NCI-H2171 treated with DMSO at 0.1 percent for 48 hours (cell line): ENCODE data around the gene ARHGAP15.

ENCODE experiments used
- DNase-seq: peaks from one replicate; lab custom pipeline; 2025; lab: John Stamatoyannopoulos, UW

Gene ARHGAP15

GRCh38 chr2:143453981-143454511 lies 324.8 kb downstream of the ARHGAP15 start:
- no peak for DNase-seq

GRCh38 chr2:143455317-143455716 lies 326.1 kb downstream of the ARHGAP15 start:
- no peak for DNase-seq

DNA sequence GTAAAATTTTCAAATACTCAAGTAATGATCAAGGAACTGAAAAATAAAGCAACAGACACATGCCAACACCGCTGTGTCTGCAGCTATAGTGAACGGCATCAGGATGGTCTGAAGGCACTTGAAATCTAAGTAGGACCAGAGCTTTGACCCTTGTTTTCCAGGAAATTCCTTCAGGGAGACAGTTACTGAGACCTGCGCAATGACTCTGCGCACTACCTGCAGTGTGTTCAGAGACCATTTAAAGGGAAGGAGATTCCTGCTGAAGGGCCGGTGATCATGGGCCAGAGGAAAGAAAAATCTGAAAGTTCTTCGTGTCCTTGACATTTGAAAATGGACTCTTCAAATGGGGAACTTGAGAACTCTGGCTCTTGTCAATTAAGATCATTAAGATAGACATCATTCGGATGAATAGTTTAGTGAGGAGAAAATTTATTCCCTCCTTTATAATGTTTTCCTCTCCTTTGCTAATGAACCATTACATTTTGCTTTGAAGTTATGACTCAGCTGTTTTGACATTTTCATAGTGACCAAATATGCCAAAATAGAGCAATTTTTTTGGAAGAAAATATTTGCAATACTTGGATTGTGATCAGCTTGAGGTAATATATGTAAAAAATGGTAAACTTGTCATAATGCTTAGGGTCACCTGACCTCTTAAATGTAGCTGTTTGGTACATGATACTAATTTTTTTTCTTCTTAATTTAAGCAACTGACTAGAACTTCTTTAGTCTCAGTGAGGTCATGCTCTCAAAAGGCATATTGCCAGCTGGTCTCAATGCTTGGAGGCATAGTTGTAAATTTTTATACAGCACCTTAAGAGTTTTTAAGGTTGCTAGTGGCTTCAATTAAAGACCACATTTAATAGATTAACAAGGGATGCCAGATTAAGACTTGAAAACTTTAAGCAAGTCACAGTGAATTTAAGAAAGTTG lies 329.3 kb downstream of the ARHGAP15 start:
- DNase-seq = no peak

DNA sequence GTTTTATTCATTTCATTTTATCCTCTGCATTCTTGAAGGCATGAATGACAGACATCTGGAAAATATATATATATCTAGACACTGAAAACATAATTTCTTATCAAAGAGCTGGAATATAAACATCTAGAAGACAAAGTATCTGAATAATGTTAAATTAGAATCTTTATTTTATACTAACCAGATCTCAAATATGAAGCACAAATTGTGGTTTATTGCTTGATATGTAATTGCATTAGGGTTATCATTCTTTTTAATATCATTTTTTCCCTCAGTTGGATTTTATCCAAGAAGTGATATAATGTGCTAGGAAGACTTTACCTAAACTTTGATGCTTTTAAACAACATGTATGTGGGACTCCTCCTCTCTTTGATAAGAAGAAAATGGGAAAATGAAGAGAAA lies 331.2 kb downstream of the ARHGAP15 start:
- DNase-seq = no peak

DNA sequence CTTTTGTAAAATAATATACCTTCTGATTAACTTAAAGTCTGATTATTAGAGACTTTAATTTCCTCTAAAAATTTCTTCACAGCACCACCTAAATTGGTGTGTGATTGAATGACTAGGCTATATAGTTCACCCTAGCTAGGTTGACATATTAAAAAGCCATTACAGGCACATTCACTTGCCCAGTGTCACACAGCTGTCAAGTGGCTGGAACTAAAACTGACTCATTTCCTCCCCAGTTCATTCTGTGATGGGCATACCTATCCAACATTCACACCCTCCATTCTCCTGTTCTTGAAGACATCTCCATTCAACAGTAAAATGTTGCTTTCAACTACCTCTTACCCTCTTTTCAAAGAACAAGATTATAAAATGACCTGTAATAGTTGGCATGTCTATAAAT lies 334.5 kb downstream of the ARHGAP15 start:
- DNase-seq = no peak

- no peak for DNase-seq
These were observed 337.2 kb downstream of the ARHGAP15 start for GRCh38 chr2:143466391-143466790.

DNA sequence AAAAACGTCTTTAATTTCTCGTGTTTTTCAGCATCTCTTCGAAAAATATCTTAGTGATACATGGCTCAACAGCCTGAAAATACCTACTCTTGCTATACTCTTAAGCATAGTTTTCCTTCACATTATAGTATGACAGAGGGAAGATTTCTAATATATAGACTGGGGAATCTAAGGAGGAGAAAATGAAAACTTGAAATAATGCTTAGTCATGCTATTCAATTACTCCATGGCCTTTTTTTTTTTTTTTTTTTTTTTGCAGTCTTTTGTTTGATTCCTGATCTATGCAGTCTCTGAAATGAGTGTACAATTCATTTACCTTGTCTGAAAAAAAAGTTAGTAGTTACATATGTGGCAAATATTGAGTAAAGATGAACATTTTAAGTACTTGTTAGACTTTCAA lies 337.8 kb downstream of the ARHGAP15 start:
- peak; percentile 23 for DNase-seq

- DNase-seq = no peak
These were observed 339.2 kb downstream of the ARHGAP15 start for GRCh38 chr2:143468341-143468888.

DNA sequence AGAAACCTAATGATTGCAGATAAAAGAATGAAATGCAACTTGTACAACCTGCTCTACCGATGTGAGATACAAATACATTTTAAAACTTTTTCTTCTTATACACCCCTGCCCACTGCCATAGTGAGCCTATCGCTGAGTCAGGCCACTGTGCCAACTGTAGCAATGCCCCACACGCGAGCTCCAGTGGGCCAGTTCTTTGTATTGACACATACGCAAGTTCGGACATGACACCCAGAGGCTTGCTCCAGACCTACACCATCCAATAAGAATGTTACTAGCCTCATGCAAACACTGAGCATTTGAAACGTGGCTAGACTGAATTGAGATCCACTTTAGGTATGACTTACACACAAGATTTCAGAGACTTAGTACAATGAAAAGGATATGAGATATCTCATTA lies 340.1 kb downstream of the ARHGAP15 start:
- DNase-seq = no peak

- DNase-seq = no peak
These were observed 342.3 kb downstream of the ARHGAP15 start for GRCh38 chr2:143471550-143471949.

DNA sequence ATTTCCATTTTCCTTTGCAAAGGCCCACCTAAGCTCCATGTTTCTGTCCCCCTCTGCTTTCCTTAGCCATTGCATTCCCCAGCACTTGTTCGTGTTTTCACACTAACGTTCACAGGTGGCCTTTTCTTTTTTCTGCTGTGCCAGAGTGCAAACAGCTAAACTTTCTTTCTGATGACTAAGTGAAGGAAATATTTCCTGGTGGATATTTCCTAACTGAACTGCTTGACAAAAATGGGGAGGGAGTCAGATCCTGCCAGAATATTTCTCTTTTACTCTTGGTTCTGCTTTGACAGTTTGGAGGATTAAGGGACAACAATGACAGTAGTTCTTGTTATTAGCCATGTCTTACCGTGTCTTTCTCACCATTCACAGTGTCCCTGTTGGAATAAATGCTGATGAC lies 344.0 kb downstream of the ARHGAP15 start:
- no peak for DNase-seq

DNA sequence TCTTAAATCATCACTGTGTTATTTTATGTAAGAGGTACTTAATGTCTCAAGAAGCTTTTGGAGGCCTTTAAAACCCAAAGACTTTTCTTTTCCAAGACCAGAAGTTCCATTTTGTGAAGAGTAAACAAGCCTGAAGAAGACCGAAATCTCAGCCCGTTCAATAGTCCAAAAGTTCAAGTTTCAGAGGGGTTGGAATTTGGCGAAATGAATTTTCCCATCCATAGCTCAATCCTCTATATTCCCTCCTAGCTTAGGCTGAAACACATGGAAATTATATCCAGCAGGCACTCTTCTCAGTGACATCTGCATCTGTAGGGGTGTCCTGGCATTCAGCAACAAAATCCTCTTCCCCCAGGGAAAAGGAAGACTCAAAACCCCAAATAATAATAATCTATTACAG lies 344.6 kb downstream of the ARHGAP15 start:
- DNase-seq = no peak

DNA sequence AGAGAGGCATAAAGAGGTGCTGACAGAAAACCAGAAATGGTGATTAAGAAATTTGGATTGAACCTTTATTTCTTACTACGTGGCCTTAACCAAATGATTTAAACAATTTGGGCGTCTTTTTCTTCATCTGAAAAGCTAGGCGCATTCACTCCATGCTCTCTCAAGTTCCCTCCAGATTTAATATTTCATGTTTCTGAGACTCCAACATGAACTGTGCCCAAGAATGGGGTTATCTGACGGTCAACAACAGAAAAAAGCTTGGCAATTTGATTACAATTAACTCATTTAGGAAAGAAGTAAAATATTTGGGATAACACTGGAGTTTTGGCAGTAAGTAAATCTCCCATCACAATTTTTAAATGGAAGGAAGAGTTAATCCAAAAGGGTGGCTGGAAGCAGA lies 345.4 kb downstream of the ARHGAP15 start:
- no peak for DNase-seq

DNA sequence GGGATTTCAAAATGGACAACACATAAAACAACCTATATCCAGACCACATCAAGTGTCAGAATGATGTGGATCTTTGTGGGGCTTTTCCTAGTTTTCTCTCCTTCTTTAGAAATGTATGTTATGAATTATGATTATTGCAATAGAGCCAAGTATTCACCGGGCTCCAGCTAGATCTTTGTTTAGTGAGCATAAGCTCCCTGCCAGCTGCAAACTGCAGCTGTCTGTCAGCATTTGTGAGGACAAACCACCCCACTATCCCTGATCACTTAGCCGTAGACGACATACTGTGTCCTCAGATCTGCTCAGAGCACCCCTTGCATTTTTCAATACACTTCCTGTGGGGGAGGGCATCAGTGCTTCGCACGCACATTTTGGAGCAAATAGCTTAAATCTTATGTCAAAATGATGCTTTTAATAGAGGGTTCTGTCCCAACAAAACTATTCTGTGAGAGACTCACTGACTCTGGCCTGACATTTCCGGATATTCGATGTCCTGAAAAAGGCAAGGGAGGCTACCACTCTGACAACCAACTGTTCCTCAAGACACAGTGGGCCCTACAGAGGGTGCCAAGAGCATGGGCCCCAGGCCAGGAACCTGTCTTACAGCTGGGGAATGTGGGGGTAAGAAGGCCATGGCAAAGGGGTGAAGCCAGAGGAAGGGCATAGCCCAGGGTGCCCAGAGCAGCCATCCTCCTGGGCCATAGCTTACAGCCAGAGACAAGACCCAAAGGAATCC lies 346.0 kb downstream of the ARHGAP15 start:
- no peak for DNase-seq

DNA sequence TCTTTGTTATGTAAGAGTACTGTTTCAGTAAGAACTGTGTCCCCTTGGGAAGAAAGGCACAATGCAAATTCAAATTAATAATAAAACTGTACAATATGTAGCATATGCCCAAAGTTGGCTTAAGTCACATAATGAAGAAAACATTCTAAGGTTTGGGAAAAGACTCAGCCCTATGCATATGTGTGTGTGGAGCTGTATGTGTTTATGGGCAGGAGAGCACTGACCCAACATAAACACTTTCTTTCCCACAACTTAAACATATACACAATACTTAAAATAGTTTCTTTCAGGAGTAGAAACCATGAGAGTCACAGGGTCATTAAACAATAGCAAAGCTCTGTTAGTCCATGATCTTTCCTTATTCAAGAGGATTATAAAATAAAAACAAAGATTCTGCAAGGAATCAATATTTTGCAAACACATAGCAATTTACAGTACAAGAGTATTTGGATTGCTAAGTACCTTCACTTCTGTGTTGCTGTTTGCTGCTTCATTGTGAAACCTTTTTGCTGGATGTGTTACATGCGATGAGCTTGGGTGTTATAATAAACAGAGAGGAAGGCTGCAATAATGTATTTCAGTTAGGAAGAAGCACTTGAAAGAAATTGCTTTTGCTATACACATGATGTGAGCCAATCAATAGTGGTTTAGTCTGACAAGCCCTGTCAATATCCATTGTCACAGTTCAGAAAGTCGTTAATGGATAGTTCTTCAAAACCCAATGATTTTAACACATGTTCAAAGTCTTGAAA lies 347.3 kb downstream of the ARHGAP15 start:
- DNase-seq = no peak

GRCh38 chr2:143477714-143478443 lies 348.7 kb downstream of the ARHGAP15 start:
- DNase-seq = no peak

DNA sequence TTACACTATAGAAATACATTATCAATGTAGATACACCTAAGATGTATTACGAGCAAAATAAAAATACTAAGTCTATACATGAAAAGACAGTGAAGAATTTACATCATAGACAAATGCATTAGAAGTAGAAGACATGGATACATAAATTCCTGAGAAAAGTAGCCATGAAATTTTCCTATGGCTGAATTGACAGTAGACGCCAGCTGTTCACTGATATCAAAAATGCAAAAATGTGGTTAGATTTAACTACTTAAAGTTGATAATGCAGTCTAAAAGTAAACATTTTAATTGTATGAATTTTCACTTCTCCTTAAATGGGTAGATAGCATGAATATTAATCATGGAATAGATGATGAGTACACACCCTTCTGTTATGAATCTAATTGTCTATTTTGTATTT lies 350.9 kb downstream of the ARHGAP15 start:
- DNase-seq = no peak

- no peak for DNase-seq
These were observed 351.5 kb downstream of the ARHGAP15 start for GRCh38 chr2:143480601-143481236.

GRCh38 chr2:143481237-143481623 lies 352.0 kb downstream of the ARHGAP15 start:
- DNase-seq = no peak

GRCh38 chr2:143481733-143482132 lies 352.5 kb downstream of the ARHGAP15 start:
- no peak for DNase-seq

GRCh38 chr2:143482316-143482715 lies 353.1 kb downstream of the ARHGAP15 start:
- DNase-seq = no peak
